PC-3 (cell line): ENCODE results near the gene CSNK1G2.

Experiments
- EZH2 ChIP-seq: fragments of 300-600 bp; sonication (generic); IDR thresholded peaks from one replicate; pipeline ENCODE4 v1.6.1; 2017; ENCODE audit warnings: antibody characterized with exemption, mild to moderate bottlenecking, low read length; ENCODE audit not compliant: unreplicated experiment
- TF ChIP-seq, protein P1 (sequence below): fragments of 300-600 bp; sonication (generic); conservative IDR thresholded peaks from 2 replicates; pipeline ENCODE4 v1.5.1; 2017; ENCODE audit warnings: antibody characterized with exemption, low read depth, mild to moderate bottlenecking, low read length

DNA sequence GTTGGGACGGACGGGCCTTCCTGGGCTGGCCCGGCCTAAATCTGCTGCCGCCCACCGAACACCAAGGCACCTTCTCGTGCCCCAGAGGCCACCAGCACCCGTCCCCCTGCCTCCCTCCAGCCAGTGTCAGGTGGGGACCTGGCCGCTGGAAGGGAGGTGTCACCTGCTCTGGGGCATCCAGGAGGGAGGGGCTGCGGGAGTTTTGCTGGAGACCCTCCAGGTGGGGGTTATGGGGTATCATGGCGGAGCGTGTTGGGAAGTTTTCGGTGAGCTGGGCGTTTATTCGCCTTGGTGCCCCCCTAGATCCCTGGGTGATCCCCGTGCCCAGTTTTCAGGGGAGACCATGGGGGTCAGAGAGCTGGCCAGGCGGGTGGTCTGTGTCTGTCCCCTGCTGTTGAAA is 9.7 kb downstream of the CSNK1G2 start:
- TF ChIP-seq, protein P1, sequence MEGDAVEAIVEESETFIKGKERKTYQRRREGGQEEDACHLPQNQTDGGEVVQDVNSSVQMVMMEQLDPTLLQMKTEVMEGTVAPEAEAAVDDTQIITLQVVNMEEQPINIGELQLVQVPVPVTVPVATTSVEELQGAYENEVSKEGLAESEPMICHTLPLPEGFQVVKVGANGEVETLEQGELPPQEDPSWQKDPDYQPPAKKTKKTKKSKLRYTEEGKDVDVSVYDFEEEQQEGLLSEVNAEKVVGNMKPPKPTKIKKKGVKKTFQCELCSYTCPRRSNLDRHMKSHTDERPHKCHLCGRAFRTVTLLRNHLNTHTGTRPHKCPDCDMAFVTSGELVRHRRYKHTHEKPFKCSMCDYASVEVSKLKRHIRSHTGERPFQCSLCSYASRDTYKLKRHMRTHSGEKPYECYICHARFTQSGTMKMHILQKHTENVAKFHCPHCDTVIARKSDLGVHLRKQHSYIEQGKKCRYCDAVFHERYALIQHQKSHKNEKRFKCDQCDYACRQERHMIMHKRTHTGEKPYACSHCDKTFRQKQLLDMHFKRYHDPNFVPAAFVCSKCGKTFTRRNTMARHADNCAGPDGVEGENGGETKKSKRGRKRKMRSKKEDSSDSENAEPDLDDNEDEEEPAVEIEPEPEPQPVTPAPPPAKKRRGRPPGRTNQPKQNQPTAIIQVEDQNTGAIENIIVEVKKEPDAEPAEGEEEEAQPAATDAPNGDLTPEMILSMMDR = no peak
- no peak for TF ChIP-seq EZH2
